ENCODE results near the gene CPPED1.

Gene CPPED1

GRCh38 chr16:12803203-12804093, at the start of gene CPPED1:
CPPED1 (minus strand) TSS chr16:12803887; CDS start chr16:12803776, 111 bp downstream.
- H3K4me3 ChIP-seq (ENCODE audit: low read depth, low read length): peak within 1 kb of the TSS; percentile 73
- TF ChIP-seq CTCF (conservative IDR thresholded peaks at IDR 0.05; ENCODE audit: low read depth, low read length): no peak
- peak; percentile 94 for DNase-seq (ENCODE audit: low read depth)

GRCh38 chr16:12850186-12850585, 46.5 kb upstream of the CPPED1 start:
- TF ChIP-seq CTCF (conservative IDR thresholded peaks at IDR 0.05; ENCODE audit: low read depth, low read length): no peak
- DNase-seq (ENCODE audit: low read depth): no peak
- H3K4me3 ChIP-seq (ENCODE audit: low read depth, low read length): no peak overlapping the region

- no peak overlapping the region for H3K4me3 ChIP-seq (ENCODE audit: low read depth, low read length)
- TF ChIP-seq CTCF (conservative IDR thresholded peaks at IDR 0.05; ENCODE audit: low read depth, low read length): no peak
- no peak for DNase-seq (ENCODE audit: low read depth)
Observed at GRCh38 chr16:12846592-12846991, 42.9 kb upstream of the CPPED1 start.

GRCh38 chr16:12845282-12845681, 41.6 kb upstream of the CPPED1 start:
- no peak for DNase-seq (ENCODE audit: low read depth)
- no peak for TF ChIP-seq CTCF (conservative IDR thresholded peaks at IDR 0.05; ENCODE audit: low read depth, low read length)

GRCh38 chr16:12837756-12838155, 34.1 kb upstream of the CPPED1 start:
- no peak for TF ChIP-seq CTCF (conservative IDR thresholded peaks at IDR 0.05; ENCODE audit: low read depth, low read length)
- H3K4me3 ChIP-seq (ENCODE audit: low read depth, low read length): no peak overlapping the region
- no peak for DNase-seq (ENCODE audit: low read depth)

More at GRCh38 chr16:12845282-12845681, 41.6 kb upstream of the CPPED1 start:
- H3K4me3 ChIP-seq (ENCODE audit: low read depth, low read length): no peak overlapping the region

GRCh38 chr16:12837291-12837690, 33.6 kb upstream of the CPPED1 start:
- no peak overlapping the region for H3K4me3 ChIP-seq (ENCODE audit: low read depth, low read length)
- TF ChIP-seq CTCF (conservative IDR thresholded peaks at IDR 0.05; ENCODE audit: low read depth, low read length): no peak
- no peak for DNase-seq (ENCODE audit: low read depth)

GRCh38 chr16:12833926-12834325, 30.2 kb upstream of the CPPED1 start:
- no peak overlapping the region for H3K4me3 ChIP-seq (ENCODE audit: low read depth, low read length)
- no peak for DNase-seq (ENCODE audit: low read depth)
- TF ChIP-seq CTCF (conservative IDR thresholded peaks at IDR 0.05; ENCODE audit: low read depth, low read length): no peak
